ENCODE measurements around the gene GNAT1. TPM values are rescaled to one million over a fixed set of nuclear protein-coding genes. Genes with fewer than 3 reads are reported as not detected.

Gene GNAT1
- total and polyA plus RNA-seq, 2 of the 13 experiments (the other 11 are each of a cell fraction or from before 2014, with no cell fraction given): 0.15 TPM; not detected in 1

- TF ChIP-seq ZNF496 (CRISPR knock-in tag; IDR thresholded peaks at IDR 0.05; ENCODE audit: insufficient replicate concordance): no peak
- peak; percentile 100 for TF ChIP-seq SNAI1 (CRISPR knock-in tag; IDR thresholded peaks at IDR 0.05; ENCODE audit: borderline replicate concordance)
- TF ChIP-seq, protein P1, sequence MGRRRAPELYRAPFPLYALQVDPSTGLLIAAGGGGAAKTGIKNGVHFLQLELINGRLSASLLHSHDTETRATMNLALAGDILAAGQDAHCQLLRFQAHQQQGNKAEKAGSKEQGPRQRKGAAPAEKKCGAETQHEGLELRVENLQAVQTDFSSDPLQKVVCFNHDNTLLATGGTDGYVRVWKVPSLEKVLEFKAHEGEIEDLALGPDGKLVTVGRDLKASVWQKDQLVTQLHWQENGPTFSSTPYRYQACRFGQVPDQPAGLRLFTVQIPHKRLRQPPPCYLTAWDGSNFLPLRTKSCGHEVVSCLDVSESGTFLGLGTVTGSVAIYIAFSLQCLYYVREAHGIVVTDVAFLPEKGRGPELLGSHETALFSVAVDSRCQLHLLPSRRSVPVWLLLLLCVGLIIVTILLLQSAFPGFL (CRISPR knock-in tag; IDR thresholded peaks at IDR 0.05): no peak
- TF ChIP-seq IRF1 (CRISPR knock-in tag; IDR thresholded peaks at IDR 0.05; ENCODE audit: low read depth): no peak
- TF ChIP-seq ZNF746 (CRISPR knock-in tag; IDR thresholded peaks at IDR 0.05): peak; percentile 100
- no peak; the same call in 1 of the 2 replicates for TF ChIP-seq ZNF33A (CRISPR knock-in tag; IDR thresholded peaks at IDR 0.05; ENCODE audit: borderline replicate concordance)
- TF ChIP-seq KMT2A (CRISPR knock-in tag; IDR thresholded peaks at IDR 0.05): peak; percentile 76
- TF ChIP-seq, protein P2, sequence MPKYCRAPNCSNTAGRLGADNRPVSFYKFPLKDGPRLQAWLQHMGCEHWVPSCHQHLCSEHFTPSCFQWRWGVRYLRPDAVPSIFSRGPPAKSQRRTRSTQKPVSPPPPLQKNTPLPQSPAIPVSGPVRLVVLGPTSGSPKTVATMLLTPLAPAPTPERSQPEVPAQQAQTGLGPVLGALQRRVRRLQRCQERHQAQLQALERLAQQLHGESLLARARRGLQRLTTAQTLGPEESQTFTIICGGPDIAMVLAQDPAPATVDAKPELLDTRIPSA (CRISPR knock-in tag; IDR thresholded peaks at IDR 0.05; ENCODE audit: borderline replicate concordance): peak; percentile 46; the same call in 1 of the 2 replicates
- TF ChIP-seq GMEB2 (CRISPR knock-in tag; IDR thresholded peaks at IDR 0.05; ENCODE audit: low read depth): 0 out of 2 replicates have a peak, but pooled peaks have one; percentile 51
- TF ChIP-seq ZBTB20 (CRISPR knock-in tag; IDR thresholded peaks at IDR 0.05; ENCODE audit: borderline replicate concordance, low read depth): peak; percentile 82; the same call in 1 of the 2 replicates
- TF ChIP-seq, protein P3, sequence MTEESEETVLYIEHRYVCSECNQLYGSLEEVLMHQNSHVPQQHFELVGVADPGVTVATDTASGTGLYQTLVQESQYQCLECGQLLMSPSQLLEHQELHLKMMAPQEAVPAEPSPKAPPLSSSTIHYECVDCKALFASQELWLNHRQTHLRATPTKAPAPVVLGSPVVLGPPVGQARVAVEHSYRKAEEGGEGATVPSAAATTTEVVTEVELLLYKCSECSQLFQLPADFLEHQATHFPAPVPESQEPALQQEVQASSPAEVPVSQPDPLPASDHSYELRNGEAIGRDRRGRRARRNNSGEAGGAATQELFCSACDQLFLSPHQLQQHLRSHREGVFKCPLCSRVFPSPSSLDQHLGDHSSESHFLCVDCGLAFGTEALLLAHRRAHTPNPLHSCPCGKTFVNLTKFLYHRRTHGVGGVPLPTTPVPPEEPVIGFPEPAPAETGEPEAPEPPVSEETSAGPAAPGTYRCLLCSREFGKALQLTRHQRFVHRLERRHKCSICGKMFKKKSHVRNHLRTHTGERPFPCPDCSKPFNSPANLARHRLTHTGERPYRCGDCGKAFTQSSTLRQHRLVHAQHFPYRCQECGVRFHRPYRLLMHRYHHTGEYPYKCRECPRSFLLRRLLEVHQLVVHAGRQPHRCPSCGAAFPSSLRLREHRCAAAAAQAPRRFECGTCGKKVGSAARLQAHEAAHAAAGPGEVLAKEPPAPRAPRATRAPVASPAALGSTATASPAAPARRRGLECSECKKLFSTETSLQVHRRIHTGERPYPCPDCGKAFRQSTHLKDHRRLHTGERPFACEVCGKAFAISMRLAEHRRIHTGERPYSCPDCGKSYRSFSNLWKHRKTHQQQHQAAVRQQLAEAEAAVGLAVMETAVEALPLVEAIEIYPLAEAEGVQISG (CRISPR knock-in tag; IDR thresholded peaks at IDR 0.05): peak; percentile 90
- TF ChIP-seq THAP9 (CRISPR knock-in tag; IDR thresholded peaks at IDR 0.05; ENCODE audit: borderline replicate concordance): 0 out of 2 replicates have a peak, but pooled peaks have one; percentile 40
- TF ChIP-seq NFKBIZ (CRISPR knock-in tag; IDR thresholded peaks at IDR 0.05): peak; percentile 97
- TF ChIP-seq ZNF432 (CRISPR knock-in tag; IDR thresholded peaks at IDR 0.05; ENCODE audit: borderline replicate concordance): no peak
- TF ChIP-seq ZBTB1 (CRISPR knock-in tag; IDR thresholded peaks at IDR 0.05; ENCODE audit: borderline replicate concordance): peak; percentile 97
Observed at GRCh38 chr3:50171540-50172301, 19.7 kb upstream of the GNAT1 start (continued).

Measured in HepG2 (cell line).